Liver (tissue), 3 donors: ENCODE measurements around the gene NF2.

Source experiments
- EGR1 ChIP-seq, 2 donors: IDR thresholded peaks; 2 replicates each; pipeline ENCODE4 v1.6.1; 2016 to 2018; ENCODE audit warnings: antibody characterized with exemption in 2 of 2, low read depth in 2 of 2
- JUND ChIP-seq, 2 donors: IDR thresholded peaks; 2 replicates each; pipeline ENCODE4 v1.6.1; 2016; ENCODE audit warnings: antibody characterized with exemption in 2 of 2
- RAD21 ChIP-seq, 2 donors: IDR thresholded peaks; 2 replicates each; pipeline ENCODE4 v1.6.1; 2016; ENCODE audit warnings: antibody characterized with exemption in 2 of 2, mild to moderate bottlenecking in 2 of 2
- RXRA ChIP-seq, 2 donors: IDR thresholded peaks; 2 replicates each; pipeline ENCODE4 v1.6.1; 2017 to 2018; ENCODE audit warnings: antibody characterized with exemption in 2 of 2, mild to moderate bottlenecking in 1 of 2
- TAF1 ChIP-seq: conservative IDR thresholded peaks from 2 replicates; pipeline ENCODE4 v1.6.1; 2016; ENCODE audit warnings: antibody characterized with exemption, mild to moderate bottlenecking
- TF ChIP-seq, protein P1 (sequence below): IDR thresholded peaks from 2 replicates; pipeline ENCODE4 v1.6.1; 2016; ENCODE audit warnings: antibody characterized with exemption
- TF ChIP-seq, protein P2 (sequence below): IDR thresholded peaks from 2 replicates; pipeline ENCODE4 v1.6.1; 2016; ENCODE audit warnings: antibody characterized with exemption, mild to moderate bottlenecking
- TF ChIP-seq, protein P3 (sequence below): fragments of 150-350 bp; IDR thresholded peaks from 2 replicates; pipeline ENCODE4 v1.5.1; 2017; ENCODE audit warnings: improper control_type of control experiment, low read depth, low read length; ENCODE audit not compliant: missing input control
- donor health status: healthy.
- donor health status: healthy.

DNA sequence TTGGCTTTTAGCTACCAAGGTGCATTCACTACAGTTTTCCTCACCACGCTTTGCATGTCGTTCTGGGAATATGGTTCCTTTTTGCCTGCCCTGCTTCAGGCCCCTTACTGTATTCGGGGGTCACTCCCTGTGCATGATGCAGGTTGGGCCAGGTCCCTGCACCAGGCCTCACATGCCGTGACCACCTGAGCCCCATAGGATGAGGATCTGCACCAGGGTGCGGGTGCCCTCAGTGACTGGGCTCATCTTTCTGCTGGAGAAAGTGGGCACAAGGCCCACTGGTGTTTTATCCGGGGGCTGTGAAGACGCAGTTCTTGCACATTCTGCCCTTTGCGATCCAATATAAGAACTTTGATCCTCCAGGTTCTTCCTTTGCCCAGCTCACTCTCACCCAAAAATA is 70.7 kb downstream of the NF2 start:
- no peak for TF ChIP-seq EGR1 (IDR thresholded peaks at IDR 0.05; ENCODE audit: low read depth in 2 of 2)
- no peak for TF ChIP-seq TAF1
- TF ChIP-seq JUND (IDR thresholded peaks at IDR 0.05): no peak
- TF ChIP-seq, protein P1, sequence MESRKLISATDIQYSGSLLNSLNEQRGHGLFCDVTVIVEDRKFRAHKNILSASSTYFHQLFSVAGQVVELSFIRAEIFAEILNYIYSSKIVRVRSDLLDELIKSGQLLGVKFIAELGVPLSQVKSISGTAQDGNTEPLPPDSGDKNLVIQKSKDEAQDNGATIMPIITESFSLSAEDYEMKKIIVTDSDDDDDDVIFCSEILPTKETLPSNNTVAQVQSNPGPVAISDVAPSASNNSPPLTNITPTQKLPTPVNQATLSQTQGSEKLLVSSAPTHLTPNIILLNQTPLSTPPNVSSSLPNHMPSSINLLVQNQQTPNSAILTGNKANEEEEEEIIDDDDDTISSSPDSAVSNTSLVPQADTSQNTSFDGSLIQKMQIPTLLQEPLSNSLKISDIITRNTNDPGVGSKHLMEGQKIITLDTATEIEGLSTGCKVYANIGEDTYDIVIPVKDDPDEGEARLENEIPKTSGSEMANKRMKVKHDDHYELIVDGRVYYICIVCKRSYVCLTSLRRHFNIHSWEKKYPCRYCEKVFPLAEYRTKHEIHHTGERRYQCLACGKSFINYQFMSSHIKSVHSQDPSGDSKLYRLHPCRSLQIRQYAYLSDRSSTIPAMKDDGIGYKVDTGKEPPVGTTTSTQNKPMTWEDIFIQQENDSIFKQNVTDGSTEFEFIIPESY: no peak
- TF ChIP-seq, protein P2, sequence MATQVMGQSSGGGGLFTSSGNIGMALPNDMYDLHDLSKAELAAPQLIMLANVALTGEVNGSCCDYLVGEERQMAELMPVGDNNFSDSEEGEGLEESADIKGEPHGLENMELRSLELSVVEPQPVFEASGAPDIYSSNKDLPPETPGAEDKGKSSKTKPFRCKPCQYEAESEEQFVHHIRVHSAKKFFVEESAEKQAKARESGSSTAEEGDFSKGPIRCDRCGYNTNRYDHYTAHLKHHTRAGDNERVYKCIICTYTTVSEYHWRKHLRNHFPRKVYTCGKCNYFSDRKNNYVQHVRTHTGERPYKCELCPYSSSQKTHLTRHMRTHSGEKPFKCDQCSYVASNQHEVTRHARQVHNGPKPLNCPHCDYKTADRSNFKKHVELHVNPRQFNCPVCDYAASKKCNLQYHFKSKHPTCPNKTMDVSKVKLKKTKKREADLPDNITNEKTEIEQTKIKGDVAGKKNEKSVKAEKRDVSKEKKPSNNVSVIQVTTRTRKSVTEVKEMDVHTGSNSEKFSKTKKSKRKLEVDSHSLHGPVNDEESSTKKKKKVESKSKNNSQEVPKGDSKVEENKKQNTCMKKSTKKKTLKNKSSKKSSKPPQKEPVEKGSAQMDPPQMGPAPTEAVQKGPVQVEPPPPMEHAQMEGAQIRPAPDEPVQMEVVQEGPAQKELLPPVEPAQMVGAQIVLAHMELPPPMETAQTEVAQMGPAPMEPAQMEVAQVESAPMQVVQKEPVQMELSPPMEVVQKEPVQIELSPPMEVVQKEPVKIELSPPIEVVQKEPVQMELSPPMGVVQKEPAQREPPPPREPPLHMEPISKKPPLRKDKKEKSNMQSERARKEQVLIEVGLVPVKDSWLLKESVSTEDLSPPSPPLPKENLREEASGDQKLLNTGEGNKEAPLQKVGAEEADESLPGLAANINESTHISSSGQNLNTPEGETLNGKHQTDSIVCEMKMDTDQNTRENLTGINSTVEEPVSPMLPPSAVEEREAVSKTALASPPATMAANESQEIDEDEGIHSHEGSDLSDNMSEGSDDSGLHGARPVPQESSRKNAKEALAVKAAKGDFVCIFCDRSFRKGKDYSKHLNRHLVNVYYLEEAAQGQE: no peak
- TF ChIP-seq RAD21 (IDR thresholded peaks at IDR 0.05): no peak
- TF ChIP-seq, protein P3, sequence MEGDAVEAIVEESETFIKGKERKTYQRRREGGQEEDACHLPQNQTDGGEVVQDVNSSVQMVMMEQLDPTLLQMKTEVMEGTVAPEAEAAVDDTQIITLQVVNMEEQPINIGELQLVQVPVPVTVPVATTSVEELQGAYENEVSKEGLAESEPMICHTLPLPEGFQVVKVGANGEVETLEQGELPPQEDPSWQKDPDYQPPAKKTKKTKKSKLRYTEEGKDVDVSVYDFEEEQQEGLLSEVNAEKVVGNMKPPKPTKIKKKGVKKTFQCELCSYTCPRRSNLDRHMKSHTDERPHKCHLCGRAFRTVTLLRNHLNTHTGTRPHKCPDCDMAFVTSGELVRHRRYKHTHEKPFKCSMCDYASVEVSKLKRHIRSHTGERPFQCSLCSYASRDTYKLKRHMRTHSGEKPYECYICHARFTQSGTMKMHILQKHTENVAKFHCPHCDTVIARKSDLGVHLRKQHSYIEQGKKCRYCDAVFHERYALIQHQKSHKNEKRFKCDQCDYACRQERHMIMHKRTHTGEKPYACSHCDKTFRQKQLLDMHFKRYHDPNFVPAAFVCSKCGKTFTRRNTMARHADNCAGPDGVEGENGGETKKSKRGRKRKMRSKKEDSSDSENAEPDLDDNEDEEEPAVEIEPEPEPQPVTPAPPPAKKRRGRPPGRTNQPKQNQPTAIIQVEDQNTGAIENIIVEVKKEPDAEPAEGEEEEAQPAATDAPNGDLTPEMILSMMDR: no peak
- no peak for TF ChIP-seq RXRA (IDR thresholded peaks at IDR 0.05)
